Measurements from ENCODE around the gene OAF. TPM values are rescaled to one million over a fixed set of nuclear protein-coding genes. Genes with fewer than 3 reads are reported as not detected.

OAF gene
- total and polyA plus RNA-seq, 2 of the 8 experiments (the other 6 are each of a cell fraction or from before 2014, with no cell fraction given) = 1.3 to 1.5 TPM

GRCh38 chr11:120261931-120262330 lies 51.1 kb downstream of the OAF start:
- DNase-seq (ENCODE audit: low read depth in 1 of 2, low spot score in 2 of 2) (no peak), FAIRE-seq (no peak)
- H3K79me2 ChIP-seq (ENCODE audit: control insufficient read depth in 1 of 2, insufficient read depth in 2 of 2, low read length in 2 of 2) = no peaks in the 10 kb centered on the region
- H3K14ac ChIP-seq (ENCODE audit: insufficient read length) = no peak overlapping the region
- no peak overlapping the region for H4K5ac ChIP-seq (ENCODE audit: insufficient read length, low read depth, low read length)
- H3K27me3 ChIP-seq (replicated peaks in 1 of 4; ENCODE audit: control insufficient read depth in 3 of 4, extremely low read depth in 1 of 4, insufficient read depth in 3 of 4, low read length in 3 of 4) = peaks cover 0 to 2% (median 0%) of the 10 kb centered on the region in 4 experiments; a peak in 2 of 7 replicates
- no peak overlapping the region for H3K56ac ChIP-seq (replicated peaks; ENCODE audit: insufficient read length, low read depth, low read length)
- no peak overlapping the region for H2BK5ac ChIP-seq (ENCODE audit: low read depth, low read length)
- ChIA-PET POLR2A (ENCODE audit: partially characterized antibody) (no interaction called here), CTCF (ENCODE audit: partially characterized antibody) (interaction anchor here (0.9 to 41.2 kb wide), 3 partner anchors 12 to 73 kb away, joined by 3 to 1412 read pairs (median 4); no protein-coding TSS in a partner anchor)
- H2AK5ac ChIP-seq (ENCODE audit: low read depth, low read length) = no peak overlapping the region
- H3K4me2 ChIP-seq (ENCODE audit: insufficient read depth in 1 of 2, low read depth in 2 of 2, low read length in 2 of 2) = no peak overlapping the region
- H3K36me3 ChIP-seq (ENCODE audit: control insufficient read depth in 2 of 4, insufficient read depth in 4 of 4, low read length in 3 of 4) = no peaks in the 10 kb centered on the region
- H3K27ac ChIP-seq (ENCODE audit: low read depth, low read length) = no peak overlapping the region
- H4K8ac ChIP-seq (ENCODE audit: extremely low read depth, insufficient read depth, low read length) = no peak overlapping the region
- no peak for TF ChIP-seq SP1 (IDR thresholded peaks at IDR 0.05; ENCODE audit: low read depth, low read length)
- no peak for TF ChIP-seq KDM4A (IDR thresholded peaks at IDR 0.05; ENCODE audit: low read depth, low read length, severe bottlenecking)
- TF ChIP-seq CREB1 (IDR thresholded peaks at IDR 0.05) = no peak
- TF ChIP-seq SIRT6 (IDR thresholded peaks at IDR 0.05; ENCODE audit: low read length) = no peak
- TF ChIP-seq ASH2L (IDR thresholded peaks at IDR 0.05; ENCODE audit: low read length) = no peak
- TF ChIP-seq POLR2AphosphoS5 (IDR thresholded peaks at IDR 0.05; ENCODE audit: low read depth, low read length) = no peak
- no peak overlapping the region for H2BK20ac ChIP-seq (ENCODE audit: low read length)
- no peaks in the 10 kb centered on the region for H4K20me1 ChIP-seq (replicated peaks in 1 of 2; ENCODE audit: control insufficient read depth in 1 of 2, insufficient read depth in 2 of 2, low read length in 2 of 2)
- no peak overlapping the region for H3K23ac ChIP-seq (ENCODE audit: insufficient read length)
- no peaks in the 10 kb centered on the region for H3K9me3 ChIP-seq (ENCODE audit: insufficient read depth in 2 of 2, low read depth in 1 of 2, low read length in 1 of 2)
- no peak overlapping the region for H2BK15ac ChIP-seq (ENCODE audit: low read length)
- H3K4me3 ChIP-seq (ENCODE audit: extremely low read depth in 1 of 4, insufficient read depth in 2 of 4, low read depth in 3 of 4, low read length in 4 of 4) = no peak overlapping the region
- peak overlapping the region; percentile 19 for H4K91ac ChIP-seq (replicated peaks; ENCODE audit: insufficient read length, low read length)
- H3K23me2 ChIP-seq (ENCODE audit: low read depth, low read length) = no peaks in the 10 kb centered on the region; the same call in 1 of the 2 replicates
- no peak overlapping the region for H2BK120ac ChIP-seq (replicated peaks; ENCODE audit: low read depth, low read length)
- H3K9ac ChIP-seq (replicated peaks in 1 of 4; ENCODE audit: extremely low read depth in 1 of 4, low read depth in 3 of 4, low read length in 3 of 4) = no peak overlapping the region
- H3K79me1 ChIP-seq (ENCODE audit: low read depth, low read length) = no peaks in the 10 kb centered on the region; the same call in none of the 2 replicates
- peaks cover 2 to 9% (median 7%) of the 10 kb centered on the region in 4 experiments; a peak in 5 of 7 replicates for H3K4me1 ChIP-seq (replicated peaks in 1 of 4; ENCODE audit: control insufficient read depth in 3 of 4, insufficient read depth in 4 of 4, low read length in 3 of 4)
- no peak overlapping the region for H2BK12ac ChIP-seq (ENCODE audit: low read depth, low read length)
- H2AFZ ChIP-seq (ENCODE audit: low read length) = no peak overlapping the region
- WGBS, 2 experiments (ENCODE audit: extremely low coverage in 1 of 2, insufficient coverage in 1 of 2, insufficient read length in 1 of 2, insufficient replicate concordance in 2 of 2, low coverage in 1 of 2, low lambda C conversion rate in 2 of 2, missing lambda C conversion rate in 1 of 2) = 90% methylated on average over 3 of the region's 3 CpGs; no CpG with 5 or more reads in 1 of the 2 experiments
- H3K18ac ChIP-seq (ENCODE audit: extremely low read depth, low read length) = no peak overlapping the region
- H3K4ac ChIP-seq (replicated peaks; ENCODE audit: insufficient read length, low read depth, low read length) = no peak overlapping the region

Measured in H1 (cell line).